HG03378 (cell line): ENCODE data around the gene IGFBP3.
"Not testable (repeated sequence)": the region's sequence is repeated elsewhere in the genome, so short reads cannot be mapped to it uniquely, and the experiment has no call there.

Source experiments
- ATAC-seq: cut with Tn5 transposase; IDR thresholded peaks from one replicate; pipeline ENCODE4 v1.9.1; 2021; ENCODE audit warnings: mild to moderate bottlenecking, moderate library complexity; ENCODE audit not compliant: unreplicated experiment

IGFBP3 gene

GRCh38 chr7:45920502-45921380, at the start of gene IGFBP3:
IGFBP3 (minus strand) TSS chr7:45921272; CDS start chr7:45921140, 132 bp downstream.
- ATAC-seq: no peak

- ATAC-seq: no peak
Observed at GRCh38 chr7:45970454-45970853, 49.4 kb upstream of the IGFBP3 start.

GRCh38 chr7:45969940-45970339, 48.9 kb upstream of the IGFBP3 start:
- ATAC-seq: no peak

- no peak for ATAC-seq
Observed at GRCh38 chr7:45968856-45969541, 47.9 kb upstream of the IGFBP3 start.

- no peak for ATAC-seq
Observed at GRCh38 chr7:45968312-45968711, 47.2 kb upstream of the IGFBP3 start.

- ATAC-seq: no peak
Observed at GRCh38 chr7:45967591-45968157, 46.6 kb upstream of the IGFBP3 start.

GRCh38 chr7:45962861-45963260, 41.8 kb upstream of the IGFBP3 start:
- no peak for ATAC-seq

GRCh38 chr7:45957721-45958120, 36.6 kb upstream of the IGFBP3 start:
- no peak for ATAC-seq

GRCh38 chr7:45955286-45955685, 34.2 kb upstream of the IGFBP3 start:
- no peak for ATAC-seq

- ATAC-seq: not testable (repeated sequence)
Observed at GRCh38 chr7:45953055-45953454, 32.0 kb upstream of the IGFBP3 start.

- no peak for ATAC-seq
Observed at GRCh38 chr7:45944058-45944457, 23.0 kb upstream of the IGFBP3 start.

- no peak for ATAC-seq
Observed at GRCh38 chr7:45940939-45941338, 19.9 kb upstream of the IGFBP3 start.

- ATAC-seq: not testable (repeated sequence)
Observed at GRCh38 chr7:45940237-45940781, 19.2 kb upstream of the IGFBP3 start.

GRCh38 chr7:45939574-45939973, 18.5 kb upstream of the IGFBP3 start:
- ATAC-seq: no peak

- no peak for ATAC-seq
Observed at GRCh38 chr7:45938626-45939302, 17.7 kb upstream of the IGFBP3 start.

- ATAC-seq: no peak
Observed at GRCh38 chr7:45937862-45938261, 16.8 kb upstream of the IGFBP3 start.

GRCh38 chr7:45937301-45937700, 16.2 kb upstream of the IGFBP3 start:
- ATAC-seq: no peak

GRCh38 chr7:45930967-45931366, 9.9 kb upstream of the IGFBP3 start:
- no peak for ATAC-seq

GRCh38 chr7:45927721-45928120, 6.6 kb upstream of the IGFBP3 start:
- no peak for ATAC-seq

- no peak for ATAC-seq
Observed at GRCh38 chr7:45924283-45924682, 3.2 kb upstream of the IGFBP3 start.

GRCh38 chr7:45923818-45924217, 2.7 kb upstream of the IGFBP3 start:
- no peak for ATAC-seq
